Stimulated activated naive CD8-positive, alpha-beta T cell treated with anti-CD3 and anti-CD28 coated beads, Interleukin-15, Interleukin-2, amounts not matched to agents 100 U/mL and 50 U/mL, for 24 hours (primary cell): ENCODE data around the gene VEPH1.
A peak's percentile ranks its signal among the peaks of the same experiment; 100 is the strongest.

Experiments
- ATAC-seq: fragments of 150-1000 bp; cut with Tn5 transposase; one replicate; pipeline ENCODE4 v1.10.0; 2021
- DNase-seq: peaks from one replicate; pipeline ENCODE4 v3.0.0; 2021

Gene VEPH1

GRCh38 chr3:157475921-157476414, 27.2 kb downstream of the VEPH1 start:
- ATAC-seq, result no peak
- no peak for DNase-seq

GRCh38 chr3:157472648-157473047, 30.6 kb downstream of the VEPH1 start:
- ATAC-seq (no peak), DNase-seq (no peak)

GRCh38 chr3:157471064-157471463, 32.2 kb downstream of the VEPH1 start:
- no peak for ATAC-seq
- no peak for DNase-seq

- ATAC-seq, result no peak
- DNase-seq, result no peak
Measured at GRCh38 chr3:157469561-157470294, 33.5 kb downstream of the VEPH1 start.

GRCh38 chr3:157467200-157467599, 36.0 kb downstream of the VEPH1 start:
- DNase-seq, result no peak
- no peak for ATAC-seq

- no peak for ATAC-seq
- no peak for DNase-seq
Measured at GRCh38 chr3:157465741-157466140, 37.5 kb downstream of the VEPH1 start.

- no peak for DNase-seq
- ATAC-seq, result no peak
Measured at GRCh38 chr3:157464321-157464720, 38.9 kb downstream of the VEPH1 start.

- DNase-seq (no peak), ATAC-seq (no peak)
Measured at GRCh38 chr3:157463816-157464215, 39.4 kb downstream of the VEPH1 start.

GRCh38 chr3:157460253-157460652, 43.0 kb downstream of the VEPH1 start:
- DNase-seq (no peak), ATAC-seq (no peak)

- no peak for DNase-seq
- ATAC-seq, result no peak
Measured at GRCh38 chr3:157459706-157460105, 43.5 kb downstream of the VEPH1 start.

- ATAC-seq, result no peak
- no peak for DNase-seq
Measured at GRCh38 chr3:157453824-157454223, 49.4 kb downstream of the VEPH1 start.

GRCh38 chr3:157452097-157452496, 51.1 kb downstream of the VEPH1 start:
- no peak for DNase-seq
- ATAC-seq, result no peak

GRCh38 chr3:157447026-157447694, 56.1 kb downstream of the VEPH1 start:
- DNase-seq (no peak), ATAC-seq (no peak)

- ATAC-seq (no peak), DNase-seq (no peak)
Measured at GRCh38 chr3:157445857-157446256, 57.4 kb downstream of the VEPH1 start.

GRCh38 chr3:157444797-157445184, 58.4 kb downstream of the VEPH1 start:
- no peak for DNase-seq
- ATAC-seq, result no peak

- DNase-seq (no peak), ATAC-seq (no peak)
Measured at GRCh38 chr3:157443905-157444796, 59.1 kb downstream of the VEPH1 start.

GRCh38 chr3:157442729-157443128, 60.5 kb downstream of the VEPH1 start:
- DNase-seq (no peak), ATAC-seq (no peak)

GRCh38 chr3:157441102-157441624, 62.1 kb downstream of the VEPH1 start:
- DNase-seq, result no peak

GRCh38 chr3:157438194-157438730, 65.0 kb downstream of the VEPH1 start:
- DNase-seq (no peak), ATAC-seq (no peak)

More at GRCh38 chr3:157441102-157441624, 62.1 kb downstream of the VEPH1 start:
- ATAC-seq, result no peak

- DNase-seq (peak; percentile 15), ATAC-seq (peak; percentile 49)
Measured at GRCh38 chr3:157436583-157437291, 66.5 kb downstream of the VEPH1 start, which contains the start of gene PTX3. TSS of gene PTX3 (plus strand) at chr3:157436850. CDS start at chr3:157436934, 84 bp downstream.

GRCh38 chr3:157429708-157430107, 73.5 kb downstream of the VEPH1 start:
- DNase-seq (no peak), ATAC-seq (no peak)
